GM23338 (cell line): ENCODE measurements around the gene SEZ6L. TPM values are rescaled to one million over a fixed set of nuclear protein-coding genes. Genes with fewer than 3 reads are reported as not detected.

Source experiments
- ATAC-seq: fragments of 200-7000 bp; cut with Tn5 transposase; 3 replicates; pipeline ENCODE4 v1.9.1; 2020
- DNase-seq: peaks from one replicate; pipeline ENCODE4 v3.0.0-alpha.2; 2015; ENCODE audit warnings: low spot score
- H2AFZ ChIP-seq: fragments of 200-600 bp; sonication (generic); 2 replicates; pipeline ENCODE4 v1.8.0; 2016; ENCODE audit warnings: antibody characterized with exemption, mild to moderate bottlenecking, moderate library complexity
- H3F3A ChIP-seq: fragments of 200-600 bp; sonication (generic); replicated peaks from 2 replicates; pipeline ENCODE4 v1.8.0; 2017; ENCODE audit warnings: antibody characterized with exemption, mixed run types, low read depth
- H3K27ac ChIP-seq: fragments of 200-600 bp; sonication (generic); 2 replicates; pipeline ENCODE4 v1.6.1; 2016; ENCODE audit warnings: low read depth
- H3K27me3 ChIP-seq: fragments of 200-600 bp; sonication (generic); 2 replicates; pipeline ENCODE4 v1.8.0; 2016; ENCODE audit warnings: mild to moderate bottlenecking, mixed run types, moderate library complexity; ENCODE audit not compliant: insufficient read depth
- H3K36me3 ChIP-seq: fragments of 200-600 bp; sonication (generic); 2 replicates; pipeline ENCODE4 v1.8.0; 2016; ENCODE audit warnings: mild to moderate bottlenecking; ENCODE audit not compliant: insufficient read depth
- H3K4me1 ChIP-seq: fragments of 200-600 bp; sonication (generic); 2 replicates; pipeline ENCODE4 v1.8.0; 2016; ENCODE audit warnings: mild to moderate bottlenecking, moderate library complexity; ENCODE audit not compliant: insufficient read depth
- H3K4me2 ChIP-seq: fragments of 200-600 bp; sonication (generic); 2 replicates; pipeline ENCODE4 v1.7.1; 2017; ENCODE audit warnings: mixed run types
- H3K4me3 ChIP-seq: fragments of 200-600 bp; sonication (generic); 2 replicates; pipeline ENCODE4 v1.6.1; 2016; ENCODE audit warnings: mixed run types
- H3K79me2 ChIP-seq: fragments of 200-600 bp; sonication (generic); replicated peaks from 2 replicates; pipeline ENCODE4 v1.8.0; 2017; ENCODE audit warnings: mild to moderate bottlenecking; ENCODE audit not compliant: insufficient read depth
- H3K9me2 ChIP-seq: fragments of 200-600 bp; sonication (generic); 2 replicates; pipeline ENCODE4 v1.8.0; 2017; ENCODE audit not compliant: insufficient read depth
- H4K20me1 ChIP-seq: fragments of 200-600 bp; sonication (generic); replicated peaks from 2 replicates; pipeline ENCODE4 v1.8.0; 2017; ENCODE audit warnings: mild to moderate bottlenecking; ENCODE audit not compliant: insufficient read depth
- H3K27ac Mint-ChIP-seq: 2 replicates; pipeline ENCODE4 v1.8.0; 2020; ENCODE audit warnings: inconsistent platforms, mild to moderate bottlenecking, moderate library complexity, mixed read lengths
- H3K27me3 Mint-ChIP-seq: 3 replicates; pipeline ENCODE4 v1.8.0; 2022; ENCODE audit warnings: low read depth, mild to moderate bottlenecking, moderate library complexity, mixed read lengths, inconsistent platforms; ENCODE audit not compliant: insufficient read depth, poor library complexity
- H3K36me3 Mint-ChIP-seq: 3 replicates; pipeline ENCODE4 v1.8.0; 2021; ENCODE audit warnings: low read depth, mild to moderate bottlenecking, inconsistent platforms, moderate library complexity, mixed read lengths
- H3K4me1 Mint-ChIP-seq: 3 replicates; pipeline ENCODE4 v1.8.0; 2020; ENCODE audit warnings: mild to moderate bottlenecking, inconsistent platforms, mixed read lengths
- H3K4me3 Mint-ChIP-seq: 3 replicates; pipeline ENCODE4 v1.8.0; 2021; ENCODE audit warnings: moderate library complexity, mild to moderate bottlenecking, inconsistent platforms, mixed read lengths
- H3K9me3 Mint-ChIP-seq: 3 replicates; pipeline ENCODE4 v1.8.0; 2020; ENCODE audit warnings: moderate library complexity, mild to moderate bottlenecking, inconsistent platforms, mixed read lengths
- EZH2 ChIP-seq: fragments of 200-600 bp; sonication (generic); IDR thresholded peaks from one replicate; pipeline ENCODE4 v1.8.0; 2017; ENCODE audit warnings: antibody characterized with exemption, mild to moderate bottlenecking, low read depth; ENCODE audit not compliant: unreplicated experiment
- EZH2phosphoT487 ChIP-seq: fragments of 200-600 bp; sonication (generic); IDR thresholded peaks from one replicate; pipeline ENCODE4 v1.8.1; 2018; ENCODE audit warnings: antibody characterized with exemption; ENCODE audit not compliant: unreplicated experiment
- JUNB ChIP-seq: IDR thresholded peaks from one replicate; pipeline ENCODE4 v1.6.1; 2016; ENCODE audit warnings: antibody characterized with exemption; ENCODE audit not compliant: unreplicated experiment
- POLR2AphosphoS5 ChIP-seq: IDR thresholded peaks from 2 replicates; pipeline ENCODE4 v1.6.1; 2016; ENCODE audit warnings: antibody characterized with exemption, low read depth
- STAT1 ChIP-seq: IDR thresholded peaks from one replicate; pipeline ENCODE4 v1.6.1; 2016; ENCODE audit warnings: antibody characterized with exemption; ENCODE audit not compliant: unreplicated experiment
- ZNF331 ChIP-seq: fragments of 250-450 bp; sonication (Bioruptor Pico); IDR thresholded peaks from 2 replicates; pipeline ENCODE4 v1.5.0; 2020; ENCODE audit warnings: low read depth, mild to moderate bottlenecking, moderate library complexity
- polyA plus RNA-seq: library from polyadenylated mRNA; unstranded; fragments of >200 nt; fragmentation: Nextera tagmentation; extraction: Ambion mirVana; gene quantifications from 2 replicates; pipeline ENCODE4 v1.2.1, GENCODE V29; 2016
- total RNA-seq: library from RNA; depleted of rRNA; stranded (reverse); fragments of >200 nt; shearing (Covaris generic); gene quantifications from 2 replicates; pipeline ENCODE4 v1.2.3, GENCODE V29; 2014
- TF ChIP-seq, protein P1 (sequence below), 2 experiments: fragments of 200-600 bp in 1 of 2; sonication (generic) in 1 of 2; conservative IDR thresholded peaks; 2 replicates each; pipeline versions ENCODE4 v1.5.1 to v1.6.1; 2016 to 2017; ENCODE audit warnings: antibody characterized with exemption in 2 of 2, low read depth in 2 of 2, mild to moderate bottlenecking in 2 of 2, moderate library complexity in 1 of 2
- TF ChIP-seq, protein P2 (sequence below): IDR thresholded peaks from 2 replicates; pipeline ENCODE4 v1.6.1; 2016; ENCODE audit warnings: antibody characterized with exemption
- TF ChIP-seq, protein P3 (sequence below): fragments of 250-450 bp; sonication (Bioruptor Pico); IDR thresholded peaks from 2 replicates; pipeline ENCODE4 v1.5.0; 2020; ENCODE audit warnings: mild to moderate bottlenecking, moderate library complexity

SEZ6L gene
- total and polyA plus RNA-seq, 2 experiments from 2014 or later: 0.13 to 0.24 TPM

DNA sequence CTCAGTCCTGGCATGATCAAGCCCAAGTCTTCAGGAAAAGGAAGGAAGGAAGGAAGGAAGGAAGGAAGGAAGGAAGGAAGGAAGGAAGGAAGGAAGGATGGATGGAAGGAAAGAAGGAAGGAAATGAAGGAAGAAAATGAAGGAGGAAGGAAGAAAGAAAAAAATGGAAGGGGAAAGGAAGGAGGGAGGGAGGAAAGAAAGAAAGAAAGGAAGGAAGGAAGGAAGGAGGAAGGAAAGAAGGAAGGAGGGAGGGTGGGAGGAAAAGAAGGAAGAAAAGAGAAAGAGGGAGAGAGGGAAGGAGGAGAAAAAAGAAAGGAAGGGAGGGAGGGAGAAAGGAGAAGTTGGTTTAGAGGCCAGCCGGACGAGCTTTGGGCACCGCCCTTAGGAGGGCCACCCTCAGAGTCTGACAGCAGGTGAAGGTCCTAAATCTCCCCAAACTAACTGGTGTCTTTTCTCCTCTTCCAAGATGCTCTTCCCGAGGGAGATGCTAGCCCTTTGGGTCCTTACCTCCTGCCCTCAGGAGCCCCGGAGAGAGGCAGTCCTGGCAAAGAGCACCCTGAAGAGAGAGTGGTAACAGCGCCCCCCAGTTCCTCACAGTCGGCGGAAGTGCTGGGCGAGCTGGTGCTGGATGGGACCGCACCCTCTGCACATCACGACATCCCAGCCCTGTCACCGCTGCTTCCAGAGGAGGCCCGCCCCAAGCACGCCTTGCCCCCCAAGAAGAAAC, 122.8 kb downstream of the SEZ6L start:
- no peaks in the 10 kb centered on the region for H3K79me2 ChIP-seq
- peak; percentile 27 for DNase-seq
- H3K27ac Mint-ChIP-seq: no peak overlapping the region
- no peak overlapping the region for H3K4me2 ChIP-seq
- H3K36me3 ChIP-seq: no peaks in the 10 kb centered on the region
- no peaks in the 10 kb centered on the region for H3K27me3 ChIP-seq
- H3K36me3 Mint-ChIP-seq: no peaks in the 10 kb centered on the region
- no peak overlapping the region for H2AFZ ChIP-seq
- no peaks in the 10 kb centered on the region for H3F3A ChIP-seq
- peak; percentile 63 for ATAC-seq
- no peaks in the 10 kb centered on the region for H4K20me1 ChIP-seq
- peaks cover 13% of the 10 kb centered on the region for H3K4me1 ChIP-seq
- H3K9me2 ChIP-seq: peaks cover 11% of the 10 kb centered on the region; the same call in 1 of the 2 replicates
- H3K9me3 Mint-ChIP-seq: no peaks in the 10 kb centered on the region
- no peak overlapping the region for H3K4me3 Mint-ChIP-seq
- TF ChIP-seq, protein P1, sequence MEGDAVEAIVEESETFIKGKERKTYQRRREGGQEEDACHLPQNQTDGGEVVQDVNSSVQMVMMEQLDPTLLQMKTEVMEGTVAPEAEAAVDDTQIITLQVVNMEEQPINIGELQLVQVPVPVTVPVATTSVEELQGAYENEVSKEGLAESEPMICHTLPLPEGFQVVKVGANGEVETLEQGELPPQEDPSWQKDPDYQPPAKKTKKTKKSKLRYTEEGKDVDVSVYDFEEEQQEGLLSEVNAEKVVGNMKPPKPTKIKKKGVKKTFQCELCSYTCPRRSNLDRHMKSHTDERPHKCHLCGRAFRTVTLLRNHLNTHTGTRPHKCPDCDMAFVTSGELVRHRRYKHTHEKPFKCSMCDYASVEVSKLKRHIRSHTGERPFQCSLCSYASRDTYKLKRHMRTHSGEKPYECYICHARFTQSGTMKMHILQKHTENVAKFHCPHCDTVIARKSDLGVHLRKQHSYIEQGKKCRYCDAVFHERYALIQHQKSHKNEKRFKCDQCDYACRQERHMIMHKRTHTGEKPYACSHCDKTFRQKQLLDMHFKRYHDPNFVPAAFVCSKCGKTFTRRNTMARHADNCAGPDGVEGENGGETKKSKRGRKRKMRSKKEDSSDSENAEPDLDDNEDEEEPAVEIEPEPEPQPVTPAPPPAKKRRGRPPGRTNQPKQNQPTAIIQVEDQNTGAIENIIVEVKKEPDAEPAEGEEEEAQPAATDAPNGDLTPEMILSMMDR (conservative IDR thresholded peaks at IDR 0.05; ENCODE audit: low read depth in 2 of 2): peak; percentile 31 to 50; a peak in 3 of 4 replicates
- TF ChIP-seq, protein P2, sequence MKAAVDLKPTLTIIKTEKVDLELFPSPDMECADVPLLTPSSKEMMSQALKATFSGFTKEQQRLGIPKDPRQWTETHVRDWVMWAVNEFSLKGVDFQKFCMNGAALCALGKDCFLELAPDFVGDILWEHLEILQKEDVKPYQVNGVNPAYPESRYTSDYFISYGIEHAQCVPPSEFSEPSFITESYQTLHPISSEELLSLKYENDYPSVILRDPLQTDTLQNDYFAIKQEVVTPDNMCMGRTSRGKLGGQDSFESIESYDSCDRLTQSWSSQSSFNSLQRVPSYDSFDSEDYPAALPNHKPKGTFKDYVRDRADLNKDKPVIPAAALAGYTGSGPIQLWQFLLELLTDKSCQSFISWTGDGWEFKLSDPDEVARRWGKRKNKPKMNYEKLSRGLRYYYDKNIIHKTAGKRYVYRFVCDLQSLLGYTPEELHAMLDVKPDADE: no peak
- no peak overlapping the region for H3K4me3 ChIP-seq
- no peak overlapping the region for H3K27ac ChIP-seq
- H3K27me3 Mint-ChIP-seq: peaks cover 5% of the 10 kb centered on the region
- H3K4me1 Mint-ChIP-seq: peaks cover 27% of the 10 kb centered on the region

DNA sequence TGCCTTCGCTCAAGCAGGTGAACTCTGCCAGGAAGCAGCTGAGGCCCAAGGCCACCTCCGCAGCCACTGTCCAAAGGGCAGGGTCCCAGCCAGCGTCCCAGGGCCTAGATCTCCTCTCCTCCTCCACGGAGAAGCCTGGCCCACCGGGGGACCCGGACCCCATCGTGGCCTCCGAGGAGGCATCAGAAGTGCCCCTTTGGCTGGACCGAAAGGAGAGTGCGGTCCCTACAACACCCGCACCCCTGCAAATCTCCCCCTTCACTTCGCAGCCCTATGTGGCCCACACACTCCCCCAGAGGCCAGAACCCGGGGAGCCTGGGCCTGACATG, 123.4 kb downstream of the SEZ6L start:
- no peak overlapping the region for H3K4me2 ChIP-seq
- no peak overlapping the region for H2AFZ ChIP-seq
- Mint-ChIP-seq H3K27me3 (peaks cover 5% of the 10 kb centered on the region), H3K36me3 (no peaks in the 10 kb centered on the region), H3K27ac (no peak overlapping the region), H3K9me3 (no peaks in the 10 kb centered on the region), H3K4me3 (no peak overlapping the region), H3K4me1 (peaks cover 27% of the 10 kb centered on the region)
- H3K79me2 ChIP-seq: no peaks in the 10 kb centered on the region
- H3K36me3 ChIP-seq: no peaks in the 10 kb centered on the region
- peaks cover 13% of the 10 kb centered on the region for H3K4me1 ChIP-seq
- peaks cover 11% of the 10 kb centered on the region; the same call in 1 of the 2 replicates for H3K9me2 ChIP-seq
- no peak for DNase-seq
- no peak overlapping the region for H3K4me3 ChIP-seq
- H4K20me1 ChIP-seq: no peaks in the 10 kb centered on the region
- ATAC-seq: no peak
- no peaks in the 10 kb centered on the region for H3K27me3 ChIP-seq
- H3K27ac ChIP-seq: no peak overlapping the region
- no peaks in the 10 kb centered on the region for H3F3A ChIP-seq
- TF ChIP-seq, protein P2: no peak
- no peak for TF ChIP-seq STAT1
- no peak for TF ChIP-seq JUNB
- TF ChIP-seq EZH2phosphoT487: no peak
- no peak for TF ChIP-seq EZH2
- TF ChIP-seq POLR2AphosphoS5: no peak
- no peak for TF ChIP-seq ZNF331
- TF ChIP-seq, protein P3, sequence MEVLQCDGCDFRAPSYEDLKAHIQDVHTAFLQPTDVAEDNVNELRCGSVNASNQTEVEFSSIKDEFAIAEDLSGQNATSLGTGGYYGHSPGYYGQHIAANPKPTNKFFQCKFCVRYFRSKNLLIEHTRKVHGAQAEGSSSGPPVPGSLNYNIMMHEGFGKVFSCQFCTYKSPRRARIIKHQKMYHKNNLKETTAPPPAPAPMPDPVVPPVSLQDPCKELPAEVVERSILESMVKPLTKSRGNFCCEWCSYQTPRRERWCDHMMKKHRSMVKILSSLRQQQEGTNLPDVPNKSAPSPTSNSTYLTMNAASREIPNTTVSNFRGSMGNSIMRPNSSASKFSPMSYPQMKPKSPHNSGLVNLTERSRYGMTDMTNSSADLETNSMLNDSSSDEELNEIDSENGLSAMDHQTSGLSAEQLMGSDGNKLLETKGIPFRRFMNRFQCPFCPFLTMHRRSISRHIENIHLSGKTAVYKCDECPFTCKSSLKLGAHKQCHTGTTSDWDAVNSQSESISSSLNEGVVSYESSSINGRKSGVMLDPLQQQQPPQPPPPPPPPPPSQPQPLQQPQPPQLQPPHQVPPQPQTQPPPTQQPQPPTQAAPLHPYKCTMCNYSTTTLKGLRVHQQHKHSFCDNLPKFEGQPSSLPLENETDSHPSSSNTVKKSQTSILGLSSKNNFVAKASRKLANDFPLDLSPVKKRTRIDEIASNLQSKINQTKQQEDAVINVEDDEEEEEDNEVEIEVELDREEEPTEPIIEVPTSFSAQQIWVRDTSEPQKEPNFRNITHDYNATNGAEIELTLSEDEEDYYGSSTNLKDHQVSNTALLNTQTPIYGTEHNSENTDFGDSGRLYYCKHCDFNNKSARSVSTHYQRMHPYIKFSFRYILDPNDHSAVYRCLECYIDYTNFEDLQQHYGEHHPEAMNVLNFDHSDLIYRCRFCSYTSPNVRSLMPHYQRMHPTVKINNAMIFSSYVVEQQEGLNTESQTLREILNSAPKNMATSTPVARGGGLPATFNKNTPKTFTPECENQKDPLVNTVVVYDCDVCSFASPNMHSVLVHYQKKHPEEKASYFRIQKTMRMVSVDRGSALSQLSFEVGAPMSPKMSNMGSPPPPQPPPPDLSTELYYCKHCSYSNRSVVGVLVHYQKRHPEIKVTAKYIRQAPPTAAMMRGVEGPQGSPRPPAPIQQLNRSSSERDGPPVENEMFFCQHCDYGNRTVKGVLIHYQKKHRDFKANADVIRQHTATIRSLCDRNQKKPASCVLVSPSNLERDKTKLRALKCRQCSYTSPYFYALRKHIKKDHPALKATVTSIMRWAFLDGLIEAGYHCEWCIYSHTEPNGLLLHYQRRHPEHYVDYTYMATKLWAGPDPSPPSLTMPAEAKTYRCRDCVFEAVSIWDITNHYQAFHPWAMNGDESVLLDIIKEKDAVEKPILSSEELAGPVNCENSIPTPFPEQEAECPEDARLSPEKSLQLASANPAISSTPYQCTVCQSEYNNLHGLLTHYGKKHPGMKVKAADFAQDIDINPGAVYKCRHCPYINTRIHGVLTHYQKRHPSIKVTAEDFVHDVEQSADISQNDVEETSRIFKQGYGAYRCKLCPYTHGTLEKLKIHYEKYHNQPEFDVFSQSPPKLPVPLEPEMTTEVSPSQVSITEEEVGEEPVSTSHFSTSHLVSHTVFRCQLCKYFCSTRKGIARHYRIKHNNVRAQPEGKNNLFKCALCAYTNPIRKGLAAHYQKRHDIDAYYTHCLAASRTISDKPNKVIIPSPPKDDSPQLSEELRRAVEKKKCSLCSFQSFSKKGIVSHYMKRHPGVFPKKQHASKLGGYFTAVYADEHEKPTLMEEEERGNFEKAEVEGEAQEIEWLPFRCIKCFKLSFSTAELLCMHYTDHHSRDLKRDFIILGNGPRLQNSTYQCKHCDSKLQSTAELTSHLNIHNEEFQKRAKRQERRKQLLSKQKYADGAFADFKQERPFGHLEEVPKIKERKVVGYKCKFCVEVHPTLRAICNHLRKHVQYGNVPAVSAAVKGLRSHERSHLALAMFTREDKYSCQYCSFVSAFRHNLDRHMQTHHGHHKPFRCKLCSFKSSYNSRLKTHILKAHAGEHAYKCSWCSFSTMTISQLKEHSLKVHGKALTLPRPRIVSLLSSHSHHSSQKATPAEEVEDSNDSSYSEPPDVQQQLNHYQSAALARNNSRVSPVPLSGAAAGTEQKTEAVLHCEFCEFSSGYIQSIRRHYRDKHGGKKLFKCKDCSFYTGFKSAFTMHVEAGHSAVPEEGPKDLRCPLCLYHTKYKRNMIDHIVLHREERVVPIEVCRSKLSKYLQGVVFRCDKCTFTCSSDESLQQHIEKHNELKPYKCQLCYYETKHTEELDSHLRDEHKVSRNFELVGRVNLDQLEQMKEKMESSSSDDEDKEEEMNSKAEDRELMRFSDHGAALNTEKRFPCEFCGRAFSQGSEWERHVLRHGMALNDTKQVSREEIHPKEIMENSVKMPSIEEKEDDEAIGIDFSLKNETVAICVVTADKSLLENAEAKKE (CRISPR knock-in tag): no peak
